ENCODE measurements around the gene ARFGEF3. TPM values are rescaled to one million over a fixed set of nuclear protein-coding genes. Genes with fewer than 3 reads are reported as not detected.
"Not testable (repeated sequence)": the region's sequence is repeated elsewhere in the genome, so short reads cannot be mapped to it uniquely, and the experiment has no call there.

ARFGEF3 gene
- total RNA-seq, 2 experiments from 2014 or later: 0.07 to 0.15 TPM

DNA sequence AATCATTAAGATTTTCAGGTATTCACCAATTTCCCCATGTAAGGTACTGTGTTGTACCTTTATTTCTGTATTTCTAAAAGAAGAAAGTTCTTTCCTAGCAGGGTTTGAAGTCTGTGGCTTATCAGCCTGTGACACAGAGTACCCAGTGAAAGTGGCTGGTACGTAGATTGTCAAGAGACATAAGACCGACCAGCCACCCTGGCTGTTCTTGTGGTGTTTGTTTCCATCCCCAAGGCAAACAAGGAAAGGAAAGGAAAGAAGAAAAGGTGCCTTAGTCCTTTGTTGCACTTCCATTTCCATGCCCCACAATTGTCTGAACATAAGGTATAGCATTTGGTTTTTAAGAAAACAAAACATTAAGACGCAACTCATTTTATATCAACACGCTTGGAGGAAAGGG, 175.3 kb downstream of the ARFGEF3 start:
- DNase-seq (no peak), ATAC-seq (no peak)
- CTCF ChIA-PET: no interaction called here
- H3K27ac Mint-ChIP-seq: no peak overlapping the region
- no peaks in the 10 kb centered on the region for H3K4me1 Mint-ChIP-seq
- H3K27me3 Mint-ChIP-seq: peaks cover 36% of the 10 kb centered on the region
- no peaks in the 10 kb centered on the region for H3K9me3 Mint-ChIP-seq (ENCODE audit: low read depth)
- no peak overlapping the region for H3K4me3 Mint-ChIP-seq
- no peaks in the 10 kb centered on the region for H3K36me3 Mint-ChIP-seq

DNA sequence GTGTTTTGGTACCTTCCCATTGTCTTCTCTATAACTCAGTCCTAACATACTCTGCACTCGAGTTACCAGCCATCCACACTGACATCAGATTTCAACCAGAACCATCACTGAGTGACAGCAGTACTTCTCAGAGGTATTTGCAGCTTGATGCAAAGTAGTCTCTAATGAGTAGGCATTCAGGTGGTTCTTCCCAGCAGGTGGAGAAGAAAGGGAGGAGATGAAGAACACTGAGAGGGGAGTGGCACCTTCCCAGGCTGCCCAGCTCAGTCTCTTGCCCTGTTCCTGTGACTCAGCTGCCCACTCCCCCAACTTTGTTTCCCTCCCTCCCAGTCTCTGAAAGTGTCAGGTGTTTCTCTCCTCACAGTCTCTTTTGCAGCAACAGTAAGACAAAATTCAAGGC, 177.3 kb downstream of the ARFGEF3 start:
- Mint-ChIP-seq H3K4me1 (no peaks in the 10 kb centered on the region), H3K27me3 (peaks cover 40% of the 10 kb centered on the region), H3K4me3 (no peak overlapping the region), H3K36me3 (no peaks in the 10 kb centered on the region), H3K9me3 (ENCODE audit: low read depth) (no peaks in the 10 kb centered on the region), H3K27ac (no peak overlapping the region)
- DNase-seq: no peak
- CTCF ChIA-PET: interaction anchor here (0.7 kb wide), 1 partner anchor 65 kb away, joined by 4 read pairs; no protein-coding TSS in a partner anchor
- ATAC-seq: no peak

DNA sequence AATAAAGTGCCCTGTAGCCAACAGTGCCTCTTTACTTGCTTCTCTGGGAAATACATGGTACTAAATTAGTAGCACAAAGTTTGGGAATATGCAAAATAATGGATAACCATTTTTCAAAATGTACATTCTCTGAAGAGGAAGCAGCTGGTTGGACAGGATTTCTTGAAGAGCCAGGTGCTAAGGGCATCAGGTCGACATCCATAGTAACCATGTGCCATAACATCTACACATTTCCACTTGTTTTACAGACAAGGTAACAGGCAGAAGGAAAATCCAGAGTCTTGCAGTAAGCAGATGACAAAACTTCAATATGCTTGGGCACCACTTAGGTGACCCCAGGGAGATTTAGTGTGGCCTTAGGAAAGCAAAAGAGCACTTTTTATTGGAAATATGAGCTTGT, 179.4 kb downstream of the ARFGEF3 start:
- CTCF ChIA-PET: no interaction called here
- no peak for DNase-seq
- H3K4me3 Mint-ChIP-seq: no peak overlapping the region

GRCh38 chr6:138343112-138343511, 181.4 kb downstream of the ARFGEF3 start:
- ATAC-seq (no peak), DNase-seq (no peak)
- H3K4me3 Mint-ChIP-seq: no peak overlapping the region
- H3K27ac Mint-ChIP-seq: no peak overlapping the region
- H3K4me1 Mint-ChIP-seq: no peaks in the 10 kb centered on the region
- no peaks in the 10 kb centered on the region for H3K9me3 Mint-ChIP-seq (ENCODE audit: low read depth)
- peaks cover 35% of the 10 kb centered on the region for H3K27me3 Mint-ChIP-seq
- H3K36me3 Mint-ChIP-seq: no peaks in the 10 kb centered on the region
- CTCF ChIA-PET: no interaction called here

More for the DNA sequence above, 179.4 kb downstream of the ARFGEF3 start:
- Mint-ChIP-seq H3K4me1 (no peaks in the 10 kb centered on the region), H3K9me3 (ENCODE audit: low read depth) (no peaks in the 10 kb centered on the region), H3K27ac (no peak overlapping the region), H3K27me3 (peaks cover 37% of the 10 kb centered on the region), H3K36me3 (no peaks in the 10 kb centered on the region)
- ATAC-seq: no peak

- H3K4me1 Mint-ChIP-seq: no peaks in the 10 kb centered on the region
- H3K27ac Mint-ChIP-seq: no peak overlapping the region
- DNase-seq (no peak), ATAC-seq (no peak)
- CTCF ChIA-PET: interaction anchor here (0.9 to 1.7 kb wide), 2 partner anchors 14 to 163 kb away, joined by 3 to 4 read pairs; no protein-coding TSS in a partner anchor
- peaks cover 43% of the 10 kb centered on the region for H3K27me3 Mint-ChIP-seq
- H3K36me3 Mint-ChIP-seq: no peaks in the 10 kb centered on the region
- H3K4me3 Mint-ChIP-seq: no peak overlapping the region
- no peaks in the 10 kb centered on the region for H3K9me3 Mint-ChIP-seq (ENCODE audit: low read depth)
Observed at GRCh38 chr6:138345565-138346285, 184.0 kb downstream of the ARFGEF3 start.

GRCh38 chr6:138346302-138347195, 184.8 kb downstream of the ARFGEF3 start:
- H3K4me3 Mint-ChIP-seq: no peak overlapping the region
- H3K36me3 Mint-ChIP-seq: no peaks in the 10 kb centered on the region
- CTCF ChIA-PET: interaction anchor here (1.7 kb wide), 1 partner anchor 14 kb away, joined by 4 read pairs; no protein-coding TSS in a partner anchor
- H3K27me3 Mint-ChIP-seq: peaks cover 37% of the 10 kb centered on the region
- H3K9me3 Mint-ChIP-seq (ENCODE audit: low read depth): no peaks in the 10 kb centered on the region
- no peak overlapping the region for H3K27ac Mint-ChIP-seq
- no peaks in the 10 kb centered on the region for H3K4me1 Mint-ChIP-seq
- DNase-seq (no peak), ATAC-seq (no peak)

DNA sequence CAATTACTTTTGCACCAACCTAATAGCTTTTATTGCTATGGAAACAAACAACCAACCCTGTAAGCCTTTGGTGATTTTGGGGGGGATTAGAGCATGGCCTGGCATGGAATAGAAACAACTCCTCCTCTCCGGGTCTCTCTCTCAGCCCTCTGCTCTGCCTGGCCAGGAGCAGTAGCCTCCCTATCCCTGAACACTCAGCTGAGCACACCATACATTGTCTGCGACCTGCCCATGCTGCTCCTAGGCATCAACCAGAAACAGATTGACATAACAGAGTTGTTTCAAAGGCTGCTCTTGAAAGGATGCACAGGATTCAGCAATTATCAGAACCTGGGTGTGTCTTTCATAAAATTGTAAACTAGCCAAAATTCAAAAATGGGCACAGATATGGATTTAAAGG, 186.1 kb downstream of the ARFGEF3 start:
- ATAC-seq (no peak), DNase-seq (no peak)
- H3K27me3 Mint-ChIP-seq: peaks cover 33% of the 10 kb centered on the region
- no peaks in the 10 kb centered on the region for H3K9me3 Mint-ChIP-seq (ENCODE audit: low read depth)
- no peak overlapping the region for H3K4me3 Mint-ChIP-seq
- H3K27ac Mint-ChIP-seq: no peak overlapping the region
- CTCF ChIA-PET: no interaction called here
- no peaks in the 10 kb centered on the region for H3K4me1 Mint-ChIP-seq
- no peaks in the 10 kb centered on the region for H3K36me3 Mint-ChIP-seq

DNA sequence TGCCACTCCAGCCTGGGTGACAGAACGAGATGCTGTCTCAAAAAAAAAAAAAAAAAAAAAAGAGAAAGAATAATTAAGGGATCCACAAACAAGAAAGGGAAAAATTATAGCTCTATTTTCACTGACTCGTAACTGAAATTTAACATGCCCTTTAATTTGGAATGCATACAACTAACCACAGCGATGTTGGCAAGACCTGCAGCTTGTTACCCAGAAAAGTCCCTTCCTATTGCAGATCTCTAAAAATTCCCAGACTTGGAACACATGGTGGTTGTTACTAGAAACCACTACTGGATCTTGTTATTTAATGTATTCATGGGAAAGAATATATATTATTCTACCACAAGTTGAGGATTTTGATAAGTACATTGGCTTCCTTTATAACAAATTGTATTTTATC, 188.2 kb downstream of the ARFGEF3 start:
- DNase-seq (no peak), ATAC-seq (no peak)
- Mint-ChIP-seq H3K27ac (no peak overlapping the region), H3K9me3 (ENCODE audit: low read depth) (no peaks in the 10 kb centered on the region), H3K36me3 (no peaks in the 10 kb centered on the region), H3K4me3 (no peak overlapping the region), H3K4me1 (no peaks in the 10 kb centered on the region), H3K27me3 (peaks cover 36% of the 10 kb centered on the region)
- CTCF ChIA-PET: interaction anchor here (0.7 kb wide), 1 partner anchor 1732 kb away, joined by 3 read pairs; no protein-coding TSS in a partner anchor

DNA sequence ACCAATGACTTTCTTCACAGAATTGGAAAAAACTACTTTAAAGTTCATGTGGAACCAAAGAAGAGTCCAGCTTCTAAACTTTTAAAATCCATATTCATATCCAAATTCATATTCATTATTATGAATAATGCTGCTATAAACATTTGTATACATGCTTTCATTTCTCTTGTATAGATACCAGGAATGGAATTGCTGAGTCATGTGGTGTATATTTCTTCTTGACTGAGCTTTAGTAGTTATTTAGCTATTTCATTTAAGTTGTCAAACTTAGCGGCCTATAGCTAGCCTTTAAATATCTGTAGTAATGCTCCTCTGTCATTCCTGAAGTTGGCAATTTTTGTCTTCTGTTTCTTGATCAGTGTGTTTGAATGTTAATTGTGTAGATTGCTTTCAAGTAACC, 196.2 kb downstream of the ARFGEF3 start:
- Mint-ChIP-seq H3K4me1 (no peaks in the 10 kb centered on the region), H3K4me3 (no peak overlapping the region), H3K27ac (no peak overlapping the region), H3K9me3 (ENCODE audit: low read depth) (no peaks in the 10 kb centered on the region), H3K36me3 (no peaks in the 10 kb centered on the region), H3K27me3 (peaks cover 10% of the 10 kb centered on the region)
- DNase-seq (no peak), ATAC-seq (no peak)
- CTCF ChIA-PET: no interaction called here

- ATAC-seq; H3K9me3 Mint-ChIP-seq (ENCODE audit: low read depth); H3K4me1 Mint-ChIP-seq; H3K4me3 Mint-ChIP-seq; DNase-seq; H3K36me3 Mint-ChIP-seq; H3K27ac Mint-ChIP-seq; CTCF ChIA-PET: not testable (repeated sequence)
- peaks cover 42% of the 10 kb centered on the region for H3K27me3 Mint-ChIP-seq
Observed at GRCh38 chr6:138368684-138369083, 206.9 kb downstream of the ARFGEF3 start.

GRCh38 chr6:138370631-138371451, 209.1 kb downstream of the ARFGEF3 start:
- CTCF ChIA-PET: no interaction called here

DNA sequence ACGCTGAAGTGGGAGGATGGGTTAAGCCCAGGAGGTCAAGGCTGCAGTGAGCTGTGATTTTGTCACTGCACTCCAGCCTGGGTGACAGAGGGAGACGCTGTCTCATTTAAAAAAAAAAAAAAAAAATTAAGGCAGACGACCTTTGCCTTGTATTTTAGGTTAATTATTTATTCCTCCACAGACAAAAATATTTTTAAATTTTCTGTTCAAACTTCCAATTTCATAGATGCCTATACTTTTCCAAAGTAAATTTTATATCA, 209.6 kb downstream of the ARFGEF3 start:
- H3K27me3 Mint-ChIP-seq: peaks cover 24% of the 10 kb centered on the region
- no peak for DNase-seq
- CTCF ChIA-PET: interaction anchor here (1.1 kb wide), 1 partner anchor 31 kb away, joined by 3 read pairs; no protein-coding TSS in a partner anchor
- H3K9me3 Mint-ChIP-seq (ENCODE audit: low read depth): no peaks in the 10 kb centered on the region
- H3K27ac Mint-ChIP-seq: no peak overlapping the region
- no peak for ATAC-seq
- peaks cover 5% of the 10 kb centered on the region for H3K4me1 Mint-ChIP-seq
- H3K36me3 Mint-ChIP-seq: no peaks in the 10 kb centered on the region
- no peak overlapping the region for H3K4me3 Mint-ChIP-seq

More at GRCh38 chr6:138370631-138371451, 209.1 kb downstream of the ARFGEF3 start:
- H3K27ac Mint-ChIP-seq: no peak overlapping the region
- H3K9me3 Mint-ChIP-seq (ENCODE audit: low read depth): no peaks in the 10 kb centered on the region
- no peaks in the 10 kb centered on the region for H3K36me3 Mint-ChIP-seq
- H3K4me3 Mint-ChIP-seq: no peak overlapping the region
- ATAC-seq (no peak), DNase-seq (no peak)
- peaks cover 29% of the 10 kb centered on the region for H3K27me3 Mint-ChIP-seq
- peaks cover 5% of the 10 kb centered on the region for H3K4me1 Mint-ChIP-seq

DNA sequence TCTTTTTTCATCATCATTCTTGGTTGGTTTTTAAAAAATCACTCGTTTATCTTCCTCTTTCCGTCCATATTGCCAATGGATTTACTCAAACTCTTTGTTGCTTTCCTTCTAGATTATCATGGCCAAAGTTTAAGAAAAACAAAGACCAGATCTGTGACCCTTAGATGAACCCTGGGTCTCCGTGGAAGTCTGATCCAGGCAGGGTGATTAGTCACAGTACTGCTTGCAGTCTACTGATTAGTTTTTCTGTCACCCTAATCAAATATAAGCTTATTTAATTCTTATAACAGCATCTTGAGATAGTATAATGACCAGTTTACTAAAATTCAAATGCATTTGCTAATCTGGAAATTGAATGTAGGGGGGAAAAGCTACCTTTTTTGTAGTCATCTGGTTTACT, 210.0 kb downstream of the ARFGEF3 start:
- CTCF ChIA-PET: interaction anchor here (1.1 kb wide), 1 partner anchor 31 kb away, joined by 3 read pairs; no protein-coding TSS in a partner anchor
- Mint-ChIP-seq H3K36me3 (no peaks in the 10 kb centered on the region), H3K4me1 (peaks cover 5% of the 10 kb centered on the region), H3K27me3 (peaks cover 21% of the 10 kb centered on the region), H3K4me3 (no peak overlapping the region), H3K9me3 (ENCODE audit: low read depth) (no peaks in the 10 kb centered on the region), H3K27ac (no peak overlapping the region)
- ATAC-seq (no peak), DNase-seq (no peak)
